ENCODE data around the gene GOLT1B.

GOLT1B gene

GRCh38 chr12:21566907-21567394, 65.4 kb downstream of the GOLT1B start:
- DNase-seq, result no peak
